DND-41 (cell line): ENCODE measurements around the gene MYL6.
A peak's percentile ranks its signal among the peaks of the same experiment; 100 is the strongest.

ENCODE experiments used
- ATAC-seq: fragments of 200-7000 bp; cut with Tn5 transposase; 3 replicates; pipeline ENCODE4 v1.9.1; 2021; ENCODE audit warnings: low read depth; ENCODE audit not compliant: insufficient read depth
- DNase-seq: peaks from one replicate; pipeline ENCODE4 v3.0.0-alpha.2; 2020
- H2AFZ ChIP-seq: 2 replicates; pipeline ENCODE4 v1.6.0; 2012; ENCODE audit warnings: low read depth, low read length
- H3K27ac ChIP-seq: 2 replicates; pipeline ENCODE4 v1.5.1; 2012; ENCODE audit warnings: low read length, inconsistent platforms
- H3K27me3 ChIP-seq: fragments of 200-600 bp; sonication (generic); 2 replicates; pipeline ENCODE4 v1.6.0; 2012; ENCODE audit warnings: low read length, mild to moderate bottlenecking, inconsistent platforms; ENCODE audit not compliant: insufficient read depth, poor library complexity
- H3K36me3 ChIP-seq: 2 replicates; pipeline ENCODE4 v1.5.1; 2012; ENCODE audit warnings: low read length, inconsistent platforms; ENCODE audit not compliant: insufficient read depth
- H3K4me1 ChIP-seq: 2 replicates; pipeline ENCODE4 v1.5.1; 2012; ENCODE audit warnings: mild to moderate bottlenecking, low read length; ENCODE audit not compliant: insufficient read depth
- H3K4me2 ChIP-seq: 2 replicates; pipeline ENCODE4 v1.6.0; 2012; ENCODE audit warnings: mild to moderate bottlenecking, moderate library complexity, low read length, inconsistent platforms; ENCODE audit not compliant: insufficient read depth
- H3K4me3 ChIP-seq, 2 experiments: fragments of 200-600 bp in 1 of 2; shearing (Covaris generic) in 1 of 2; 2 replicates each; pipeline ENCODE4 v1.5.1; 2012 to 2016; ENCODE audit warnings: inconsistent platforms in 2 of 2, low read length in 2 of 2, mild to moderate bottlenecking in 2 of 2, low read depth in 1 of 2, moderate library complexity in 1 of 2
- H3K79me2 ChIP-seq: 2 replicates; pipeline ENCODE4 v1.6.0; 2012; ENCODE audit warnings: low read length, inconsistent platforms; ENCODE audit not compliant: insufficient read depth
- H3K9ac ChIP-seq: 2 replicates; pipeline ENCODE4 v1.6.0; 2012; ENCODE audit warnings: low read depth, mild to moderate bottlenecking, inconsistent platforms, low read length, moderate library complexity
- H3K9me3 ChIP-seq: 2 replicates; pipeline ENCODE4 v1.5.1; 2012; ENCODE audit warnings: low read length, moderate library complexity, mild to moderate bottlenecking, inconsistent platforms; ENCODE audit not compliant: insufficient read depth, severe bottlenecking
- H4K20me1 ChIP-seq: 2 replicates; pipeline ENCODE4 v1.6.0; 2012; ENCODE audit warnings: low read length; ENCODE audit not compliant: insufficient read depth
- EZH2 ChIP-seq: IDR thresholded peaks from 3 replicates; pipeline ENCODE4 v1.6.1; 2012; ENCODE audit warnings: borderline replicate concordance, low read depth, mild to moderate bottlenecking, moderate library complexity, low read length, inconsistent platforms; ENCODE audit not compliant: severe bottlenecking
- TF ChIP-seq, protein P1 (sequence below): IDR thresholded peaks from 2 replicates; pipeline ENCODE4 v1.5.1; 2012; ENCODE audit warnings: borderline replicate concordance, low read length, moderate library complexity, mild to moderate bottlenecking; ENCODE audit not compliant: poor library complexity, severe bottlenecking; ENCODE audit errors: extremely low read depth

Gene MYL6

DNA sequence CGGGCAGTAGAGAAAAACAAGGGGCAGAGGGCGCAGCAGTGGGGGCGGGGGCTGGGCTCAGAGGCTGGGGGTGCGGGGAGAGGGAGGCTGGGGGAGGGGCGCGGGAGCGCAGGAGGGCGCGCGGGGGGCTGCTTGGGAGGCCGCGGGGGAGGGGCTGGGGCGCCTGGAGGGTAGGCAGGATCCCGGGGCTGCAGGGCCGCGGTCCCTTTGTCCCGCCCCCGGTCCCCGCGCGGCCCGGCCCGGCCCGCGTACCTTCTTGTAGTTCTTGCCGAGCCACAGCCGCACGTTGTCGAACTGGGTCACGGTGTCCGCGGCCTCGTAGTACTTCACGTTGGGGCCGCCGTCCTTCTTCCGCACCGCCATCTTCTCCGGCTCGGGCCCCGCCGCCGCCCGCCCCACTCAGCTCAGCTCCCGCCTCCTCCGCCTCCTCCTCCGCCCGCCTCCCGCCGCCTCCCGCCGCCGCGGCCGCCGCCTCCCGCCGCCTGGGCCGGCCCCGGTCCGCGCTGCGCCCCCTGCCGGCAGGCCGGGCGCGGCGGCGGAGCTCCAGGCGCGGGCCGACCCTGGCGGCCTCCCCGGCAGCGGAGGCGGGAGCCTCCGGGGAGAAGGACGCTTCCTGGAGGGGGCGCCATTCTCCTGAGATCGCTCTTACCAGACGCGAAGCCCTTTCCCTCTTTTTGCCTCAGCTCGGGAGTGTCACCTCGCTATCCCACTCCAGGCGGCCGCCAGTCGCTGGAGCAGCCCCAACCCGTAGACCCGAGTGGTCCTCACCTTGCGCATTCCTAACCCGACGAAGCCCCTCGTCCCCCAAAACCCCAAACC is 31.1 kb downstream of the MYL6 start, which contains the start of gene SMARCC2:
Gene SMARCC2 (minus strand): TSS at position 385 of the 819 bp plus-strand sequence. CDS start 22 bp downstream, at position 363.
- no peaks in the 10 kb centered on the region for H3K27me3 ChIP-seq
- H3K36me3 ChIP-seq = peaks cover 37% of the 10 kb centered on the region
- H4K20me1 ChIP-seq = peaks cover 13% of the 10 kb centered on the region
- peak within 1 kb of the TSS; percentile 95 for H3K27ac ChIP-seq
- H3K9ac ChIP-seq = peak within 1 kb of the TSS; percentile 79
- H2AFZ ChIP-seq = peak within 1 kb of the TSS; percentile 99
- H3K9me3 ChIP-seq = no peaks in the 10 kb centered on the region
- no peak for TF ChIP-seq EZH2
- TF ChIP-seq, protein P1, sequence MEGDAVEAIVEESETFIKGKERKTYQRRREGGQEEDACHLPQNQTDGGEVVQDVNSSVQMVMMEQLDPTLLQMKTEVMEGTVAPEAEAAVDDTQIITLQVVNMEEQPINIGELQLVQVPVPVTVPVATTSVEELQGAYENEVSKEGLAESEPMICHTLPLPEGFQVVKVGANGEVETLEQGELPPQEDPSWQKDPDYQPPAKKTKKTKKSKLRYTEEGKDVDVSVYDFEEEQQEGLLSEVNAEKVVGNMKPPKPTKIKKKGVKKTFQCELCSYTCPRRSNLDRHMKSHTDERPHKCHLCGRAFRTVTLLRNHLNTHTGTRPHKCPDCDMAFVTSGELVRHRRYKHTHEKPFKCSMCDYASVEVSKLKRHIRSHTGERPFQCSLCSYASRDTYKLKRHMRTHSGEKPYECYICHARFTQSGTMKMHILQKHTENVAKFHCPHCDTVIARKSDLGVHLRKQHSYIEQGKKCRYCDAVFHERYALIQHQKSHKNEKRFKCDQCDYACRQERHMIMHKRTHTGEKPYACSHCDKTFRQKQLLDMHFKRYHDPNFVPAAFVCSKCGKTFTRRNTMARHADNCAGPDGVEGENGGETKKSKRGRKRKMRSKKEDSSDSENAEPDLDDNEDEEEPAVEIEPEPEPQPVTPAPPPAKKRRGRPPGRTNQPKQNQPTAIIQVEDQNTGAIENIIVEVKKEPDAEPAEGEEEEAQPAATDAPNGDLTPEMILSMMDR = peak; percentile 87
- H3K4me1 ChIP-seq = peaks cover 49% of the 10 kb centered on the region
- peaks cover 60% of the 10 kb centered on the region for H3K79me2 ChIP-seq
- peak within 1 kb of the TSS; percentile 94 to 95 for H3K4me3 ChIP-seq
- ATAC-seq (peak; percentile 78), DNase-seq (peak; percentile 90)
- H3K4me2 ChIP-seq = peak within 1 kb of the TSS; percentile 93

DNA sequence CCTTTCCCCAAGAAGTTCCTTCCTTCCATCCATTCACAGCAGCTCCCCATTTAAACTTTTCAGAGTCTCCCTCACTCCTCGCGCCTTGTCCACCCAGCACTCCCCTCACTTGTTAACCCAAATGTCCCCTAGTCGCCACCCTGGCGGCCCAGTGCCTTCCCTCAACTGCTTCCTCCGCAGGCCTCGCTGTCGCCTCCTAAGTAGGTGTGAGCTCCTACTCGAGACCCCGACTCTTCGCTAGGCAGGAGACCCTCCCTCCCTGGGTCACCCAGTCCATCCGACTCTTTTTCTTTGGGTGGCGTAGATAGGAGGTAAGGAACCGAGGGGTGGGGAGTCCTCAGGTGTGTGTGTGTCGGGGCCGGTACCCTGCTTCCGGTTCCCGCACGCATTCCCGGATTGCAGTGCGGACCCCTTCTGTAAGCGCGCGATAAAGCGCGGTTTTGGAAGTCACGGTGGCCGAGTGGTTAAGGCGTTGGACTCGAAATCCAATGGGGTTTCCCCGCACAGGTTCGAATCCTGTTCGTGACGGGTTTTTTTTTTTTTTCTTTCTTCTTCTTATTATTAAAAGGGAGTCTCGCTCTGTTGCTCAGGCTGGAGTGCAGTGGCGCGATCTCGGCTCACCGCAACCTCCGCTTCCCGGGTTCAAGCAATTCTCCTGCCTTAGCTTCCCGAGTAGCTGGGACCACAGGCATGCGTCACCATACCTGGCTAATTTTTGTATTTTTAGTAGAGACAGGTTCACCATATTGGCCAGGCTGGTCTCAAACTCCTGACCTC is 31.9 kb downstream of the MYL6 start:
- peaks cover 52% of the 10 kb centered on the region for H3K79me2 ChIP-seq
- TF ChIP-seq, protein P1 = no peak
- TF ChIP-seq EZH2 = no peak
- peak overlapping the region; percentile 93 for H3K4me2 ChIP-seq
- H4K20me1 ChIP-seq = peaks cover 13% of the 10 kb centered on the region
- peak; percentile 89 for DNase-seq
- H3K4me1 ChIP-seq = peaks cover 49% of the 10 kb centered on the region
- ATAC-seq = peak; percentile 52
- H2AFZ ChIP-seq = peak overlapping the region; percentile 99
- H3K9ac ChIP-seq = peak overlapping the region; percentile 79
- no peaks in the 10 kb centered on the region for H3K9me3 ChIP-seq
- peak overlapping the region; percentile 95 for H3K27ac ChIP-seq
- H3K36me3 ChIP-seq = peaks cover 29% of the 10 kb centered on the region
- H3K27me3 ChIP-seq = no peaks in the 10 kb centered on the region
- peak overlapping the region; percentile 94 to 95 for H3K4me3 ChIP-seq

DNA sequence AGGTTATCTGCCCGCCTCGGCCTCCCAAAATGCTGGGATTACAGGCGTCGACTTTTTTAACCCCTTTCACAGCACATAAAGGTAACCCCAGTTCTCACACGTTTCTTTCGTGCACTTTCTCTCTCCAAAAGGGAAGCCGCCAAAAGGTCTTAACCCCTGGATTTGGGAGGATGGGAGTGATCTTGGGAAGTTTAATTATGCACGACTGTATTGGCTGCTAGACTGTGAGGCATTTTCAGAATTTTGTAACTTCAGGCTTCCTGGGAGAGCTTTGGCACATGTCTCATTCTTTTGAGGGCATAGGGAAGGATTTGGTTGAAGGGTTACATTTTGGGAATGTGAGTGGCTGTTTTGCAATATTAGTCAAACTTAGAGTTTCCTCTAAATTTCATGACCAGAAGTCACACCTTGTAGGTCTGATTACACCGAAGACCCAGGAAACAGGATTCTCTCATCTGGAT is 32.6 kb downstream of the MYL6 start:
- H3K4me3 ChIP-seq = peak overlapping the region; percentile 94 to 95; a peak in 3 of 4 replicates

More for the DNA sequence above, 32.6 kb downstream of the MYL6 start:
- H3K79me2 ChIP-seq = peaks cover 49% of the 10 kb centered on the region
- H3K36me3 ChIP-seq = peaks cover 22% of the 10 kb centered on the region
- TF ChIP-seq, protein P1 = no peak
- no peak for TF ChIP-seq EZH2
- peaks cover 49% of the 10 kb centered on the region for H3K4me1 ChIP-seq
- H3K9me3 ChIP-seq = no peaks in the 10 kb centered on the region
- H3K9ac ChIP-seq = peak overlapping the region; percentile 79
- peaks cover 13% of the 10 kb centered on the region for H4K20me1 ChIP-seq
- no peaks in the 10 kb centered on the region for H3K27me3 ChIP-seq
- peak overlapping the region; percentile 95 for H3K27ac ChIP-seq
- H3K4me2 ChIP-seq = peak overlapping the region; percentile 93
- H2AFZ ChIP-seq = peak overlapping the region; percentile 99
- ATAC-seq (no peak), DNase-seq (no peak)
